AG04450 (cell line): ENCODE results near the gene DCAF10. TPM values are rescaled to one million over a fixed set of nuclear protein-coding genes. Genes with fewer than 3 reads are reported as not detected.

Experiments used
- CTCF ChIA-PET: fragments of 300-600, 350-600 bp; formaldehyde crosslinking; extraction: SDS; loops from one replicate; lab custom pipeline; 2022; ENCODE audit warnings: antibody characterized with exemption, inconsistent platforms; lab: Charles Lee
- POLR2A ChIA-PET: fragments of 350-600 bp; formaldehyde crosslinking; extraction: SDS; loops from one replicate; lab custom pipeline; 2021; ENCODE audit warnings: antibody characterized with exemption, inconsistent platforms; lab: Yijun Ruan, JAX
- DNase-seq: peaks from one replicate; pipeline ENCODE4 v3.0.0-alpha.2; 2011; ENCODE audit warnings: low read depth, low spot score
- H3K27ac ChIP-seq: one replicate; pipeline ENCODE4 v1.5.1; 2012; ENCODE audit warnings: low read depth, low read length, control low read depth
- H3K27me3 ChIP-seq: one replicate; pipeline ENCODE4 v1.6.0; 2012; ENCODE audit warnings: low read length; ENCODE audit not compliant: control insufficient read depth, insufficient read depth
- H3K4me3 ChIP-seq: 2 replicates; pipeline ENCODE4 v1.5.1; 2011; ENCODE audit warnings: mild to moderate bottlenecking, low read depth, low read length, control low read depth
- H3K9me3 ChIP-seq: 2 replicates; pipeline ENCODE4 v1.5.1; 2012; ENCODE audit warnings: low read length; ENCODE audit not compliant: control insufficient read depth, insufficient read depth
- CTCF ChIP-seq: IDR thresholded peaks from 2 replicates; pipeline ENCODE4 v1.5.1; 2011; ENCODE audit warnings: low read depth, low read length, control low read depth, inconsistent platforms
- polyA plus RNA-seq: library from polyadenylated mRNA; depleted of rRNA; stranded (reverse); fragments of >200 nt; gene quantifications from 2 replicates; pipeline ENCODE4 v1.2.3, GENCODE V29; 2011

The DCAF10 gene
- polyA plus RNA-seq, 1 experiment, result 28.7 TPM

GRCh38 chr9:37910271-37910670, 109.7 kb downstream of the DCAF10 start:
- Histone ChIP-seq H3K27me3 (no peaks in the 10 kb centered on the region), H3K27ac (no peak overlapping the region), H3K4me3 (no peak overlapping the region), H3K9me3 (no peaks in the 10 kb centered on the region)
- TF ChIP-seq CTCF, result no peak
- DNase-seq, result no peak
- CTCF ChIA-PET, result interaction anchor here (8.0 to 8.4 kb wide), 2 partner anchors 250 to 353 kb away, joined by 65 to 82 read pairs; no protein-coding TSS in a partner anchor
- POLR2A ChIA-PET, result no interaction called here

DNA sequence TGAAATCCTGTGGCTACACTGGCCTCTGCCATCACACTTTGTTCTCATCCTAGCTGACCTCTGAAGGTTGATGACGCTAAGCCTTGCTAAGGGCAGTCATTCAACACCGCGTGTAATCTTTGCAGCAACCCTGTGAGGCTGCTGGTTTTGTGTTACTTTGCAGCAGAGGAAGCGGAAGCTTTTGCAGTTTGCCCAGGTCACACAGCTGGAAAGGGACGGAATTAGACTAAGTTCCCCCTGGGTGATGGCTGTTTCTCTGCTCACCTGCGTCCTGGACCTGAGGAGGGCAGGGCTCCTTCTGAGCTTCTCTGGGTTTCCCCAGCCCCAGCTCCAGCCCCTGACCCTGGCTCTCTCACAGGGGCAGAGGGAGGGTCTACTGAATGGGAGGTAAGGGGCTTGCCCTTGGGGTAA, 110.7 kb downstream of the DCAF10 start:
- no peak overlapping the region for H3K27ac ChIP-seq
- ChIA-PET CTCF (interaction anchor here (0.5 to 8.4 kb wide), 9 partner anchors 9 to 352 kb away, joined by 3 to 82 read pairs (median 7); no protein-coding TSS in a partner anchor), POLR2A (no interaction called here)
- DNase-seq, result no peak
- H3K27me3 ChIP-seq, result no peaks in the 10 kb centered on the region
- H3K9me3 ChIP-seq, result no peaks in the 10 kb centered on the region
- TF ChIP-seq CTCF, result no peak
- H3K4me3 ChIP-seq, result no peak overlapping the region

DNA sequence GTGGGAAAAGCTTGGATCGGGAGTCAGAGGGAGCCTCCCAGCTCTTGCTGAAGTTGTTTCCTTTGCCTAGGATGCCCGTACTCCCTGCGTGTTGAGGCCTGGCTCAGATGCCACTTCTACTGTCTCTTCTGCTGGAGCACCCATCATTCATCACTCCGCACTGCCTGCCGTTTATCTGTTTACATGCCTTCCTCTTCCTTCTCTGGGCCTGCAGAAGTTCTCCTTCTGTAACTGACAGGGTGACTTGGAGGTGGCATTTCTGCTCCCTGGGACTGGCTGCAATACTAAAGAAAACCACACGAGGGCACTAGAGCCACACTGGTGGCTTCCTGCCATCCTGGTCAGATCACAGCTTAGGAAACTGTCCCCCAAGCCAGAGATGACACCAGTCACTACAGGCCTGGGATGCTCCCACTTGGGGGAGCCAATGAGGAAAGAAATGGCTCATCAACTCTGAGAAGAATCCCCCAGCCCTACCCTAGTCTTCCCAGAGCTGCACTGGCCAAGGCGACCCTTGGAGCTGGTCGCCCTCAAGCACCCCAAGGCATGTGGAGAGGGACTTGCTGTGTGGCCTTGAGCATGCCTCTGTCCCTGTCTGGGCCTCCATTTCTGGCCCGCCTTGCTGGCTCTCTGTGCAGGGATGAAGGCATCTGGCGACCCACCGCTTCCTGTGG, 113.0 kb downstream of the DCAF10 start:
- DNase-seq, result no peak
- peak; percentile 99 for TF ChIP-seq CTCF
- no peak overlapping the region for H3K27ac ChIP-seq
- H3K27me3 ChIP-seq, result no peaks in the 10 kb centered on the region
- H3K4me3 ChIP-seq, result no peak overlapping the region
- no peaks in the 10 kb centered on the region for H3K9me3 ChIP-seq
- CTCF ChIA-PET, result interaction anchor here (0.5 to 8.4 kb wide), 46 partner anchors 9 to 518 kb away, joined by 3 to 82 read pairs (median 4); partner anchors contain the start of gene SHB
- POLR2A ChIA-PET, result no interaction called here

- no peaks in the 10 kb centered on the region for H3K27me3 ChIP-seq
- H3K9me3 ChIP-seq, result no peaks in the 10 kb centered on the region
- no peak overlapping the region for H3K4me3 ChIP-seq
- no peak overlapping the region for H3K27ac ChIP-seq
- no peak for TF ChIP-seq CTCF
- POLR2A ChIA-PET, result no interaction called here
- no peak for DNase-seq
- CTCF ChIA-PET, result interaction anchor here (0.5 to 8.4 kb wide), 39 partner anchors 9 to 518 kb away, joined by 3 to 82 read pairs (median 4); partner anchors contain the start of gene SHB
Measured at GRCh38 chr9:37914154-37914551, 113.6 kb downstream of the DCAF10 start.

DNA sequence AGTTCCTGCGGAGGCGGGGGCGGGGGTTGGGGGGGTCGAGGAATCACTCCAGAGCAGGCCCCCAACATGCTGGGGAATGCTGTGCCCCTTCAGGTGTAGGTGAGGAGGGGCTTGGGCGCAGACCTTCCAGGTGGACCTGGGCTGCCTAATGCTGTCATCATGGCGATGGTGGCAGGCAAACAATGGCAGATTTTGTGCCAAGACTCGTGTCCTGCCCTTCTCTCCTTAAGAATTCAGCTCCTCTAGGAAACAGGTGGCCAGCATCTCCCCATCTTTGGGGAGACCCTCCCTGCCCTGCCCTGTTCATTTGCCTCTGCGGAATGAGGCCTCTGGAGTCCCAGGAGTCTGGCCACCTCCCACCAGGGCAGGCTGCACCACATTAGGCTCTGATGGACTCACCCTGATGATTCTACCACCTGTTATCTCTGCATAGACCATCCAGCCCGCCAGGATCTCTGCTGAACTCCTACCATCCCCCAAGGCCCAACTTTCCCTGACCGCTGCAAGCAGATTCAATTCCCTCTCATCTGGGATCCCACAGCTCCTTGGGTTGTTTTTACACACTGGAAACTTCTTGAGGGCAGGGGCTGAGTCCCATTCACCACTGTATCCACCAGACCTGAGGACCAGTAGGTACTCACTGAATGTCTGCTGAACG, 114.2 kb downstream of the DCAF10 start:
- no peak for TF ChIP-seq CTCF
- DNase-seq, result no peak
- Histone ChIP-seq H3K4me3 (no peak overlapping the region), H3K9me3 (no peaks in the 10 kb centered on the region), H3K27me3 (no peaks in the 10 kb centered on the region), H3K27ac (no peak overlapping the region)
- ChIA-PET POLR2A (no interaction called here), CTCF (interaction anchor here (1.0 to 8.4 kb wide), 18 partner anchors 12 to 486 kb away, joined by 3 to 82 read pairs (median 4); partner anchors contain the start of gene SHB)
